HG03066 (cell line): ENCODE measurements around the gene ZSCAN32.
A peak's percentile ranks its signal among the peaks of the same experiment; 100 is the strongest.

Experiments used
- ATAC-seq: cut with Tn5 transposase; IDR thresholded peaks from one replicate; pipeline ENCODE4 v1.9.1; 2021; ENCODE audit warnings: low read depth; ENCODE audit not compliant: unreplicated experiment

ZSCAN32 gene

DNA sequence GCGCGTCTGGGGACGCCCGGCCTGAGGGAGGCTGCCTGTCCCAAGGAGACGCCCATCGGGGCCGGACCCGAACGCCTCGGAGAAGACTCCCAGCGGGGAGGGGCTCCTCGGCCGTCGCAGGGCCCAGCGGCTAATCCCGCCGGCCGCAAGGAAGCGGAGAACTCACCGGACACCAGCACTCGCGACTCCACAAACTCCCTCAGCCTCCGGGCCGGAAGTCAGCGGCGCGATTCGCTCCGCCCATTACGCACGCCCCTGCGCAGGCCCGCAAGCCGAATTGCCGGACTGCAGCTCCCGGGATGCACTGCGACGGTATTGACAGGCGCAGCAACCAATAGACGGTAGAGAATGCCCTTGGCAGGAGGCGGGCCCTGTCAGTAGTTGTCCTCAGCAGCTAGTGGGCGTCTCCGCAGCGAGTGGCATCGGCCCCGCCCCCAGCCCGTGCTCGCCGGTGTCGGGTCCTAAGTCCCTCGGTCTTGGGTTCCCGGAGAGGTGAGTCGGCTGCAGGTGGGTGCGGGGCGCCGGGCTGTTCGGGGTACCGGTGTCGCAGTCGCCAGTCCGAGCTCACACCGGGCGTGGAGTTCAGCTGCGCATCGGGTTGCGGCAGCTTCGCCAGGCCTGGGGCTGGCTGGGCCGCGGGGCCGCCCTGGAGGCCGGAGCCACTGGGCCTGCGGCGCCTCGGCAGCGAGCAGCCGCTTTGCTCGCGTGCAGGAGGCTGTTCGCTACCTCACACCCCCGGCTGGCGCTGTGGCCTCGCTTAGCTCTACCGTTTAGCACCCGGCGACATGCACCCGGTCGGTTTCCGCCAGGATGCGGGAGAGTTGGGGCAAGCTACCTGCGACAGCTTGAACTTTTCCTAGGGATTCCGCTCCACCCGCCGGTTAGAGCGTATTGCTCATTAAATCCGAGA is at the start of gene ZSCAN32, which contains the start of gene ZNF174:
Gene ZSCAN32, minus strand, starts transcription at position 226 of the 910 bp plus-strand sequence. CDS start 3,447 bp downstream, outside the sequence.
Gene ZNF174, plus strand, starts transcription at position 437 of the 910 bp plus-strand sequence. CDS start 790 bp downstream, outside the sequence.
- ATAC-seq = peak; percentile 96

DNA sequence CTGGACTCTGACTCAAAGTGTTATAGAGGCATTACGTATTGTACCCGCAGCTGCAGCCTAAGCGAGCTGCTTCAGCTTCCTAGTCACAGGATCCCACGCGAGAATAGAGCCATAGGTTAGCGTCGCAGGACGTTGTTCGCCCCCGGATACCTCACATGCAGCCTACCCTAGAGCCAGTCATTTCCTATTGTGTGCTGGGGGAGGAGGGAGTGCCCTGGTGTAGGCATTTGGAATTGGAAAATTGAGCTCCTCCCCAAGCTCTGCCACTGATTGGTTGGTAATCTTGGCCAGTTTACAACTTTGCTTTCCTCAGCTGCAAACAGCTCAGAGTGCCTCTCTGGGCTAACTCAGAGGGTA is 43.2 kb upstream of the ZSCAN32 start:
- ATAC-seq = peak; percentile 19

DNA sequence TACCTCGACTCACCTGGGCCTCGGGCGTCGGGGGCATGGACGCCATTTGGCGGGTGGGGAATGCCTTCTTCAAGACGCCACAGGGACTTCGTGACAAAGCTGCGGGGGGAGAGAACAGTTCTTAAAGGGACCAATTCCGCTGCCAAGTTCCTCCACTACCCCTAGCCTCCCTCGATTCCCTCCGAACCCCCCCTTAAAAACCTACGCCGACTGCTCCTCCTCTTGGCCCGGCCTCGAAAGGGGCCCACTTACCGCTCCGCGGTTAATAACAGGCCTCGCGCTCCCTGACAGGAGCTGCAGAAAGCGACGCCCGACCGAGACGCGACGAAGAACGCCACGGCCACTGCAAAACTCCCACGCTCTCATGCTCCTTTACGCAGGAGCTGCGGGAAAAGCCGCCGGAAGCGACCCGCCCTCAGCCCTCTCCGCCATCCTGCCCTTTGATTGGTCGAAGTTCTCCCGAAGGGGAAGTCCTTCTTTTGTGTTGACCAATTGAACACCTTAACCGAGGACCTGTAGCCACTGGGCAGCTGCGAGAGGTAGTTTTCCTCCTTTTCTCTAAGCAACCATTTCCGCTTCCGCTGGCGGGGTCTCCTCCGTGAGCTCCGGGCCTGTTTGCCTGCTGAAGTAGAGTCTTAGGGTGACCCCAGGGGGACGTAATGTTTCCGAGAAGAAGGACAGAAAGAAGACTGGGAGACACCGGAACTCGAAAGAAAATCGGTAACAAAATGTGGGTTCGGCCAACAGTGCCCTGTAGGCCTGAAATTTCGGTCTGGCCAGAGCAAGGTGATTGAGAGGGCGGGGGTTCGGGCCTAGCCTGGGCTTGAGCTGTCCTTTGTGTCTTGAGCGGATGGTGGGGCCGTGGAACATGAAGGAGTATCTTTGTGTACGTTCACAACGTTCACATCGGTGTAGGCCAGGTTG is 42.6 kb upstream of the ZSCAN32 start, which contains the start of the genes NAA60 and ZNF597:
Gene NAA60, plus strand, starts transcription at position 573 of the 924 bp plus-strand sequence. CDS start 32,548 bp downstream, outside the sequence.
Gene ZNF597, minus strand, starts transcription at position 397 of the 924 bp plus-strand sequence. Its CDS starts 351 bp downstream, at position 46.
- ATAC-seq = peak; percentile 91

DNA sequence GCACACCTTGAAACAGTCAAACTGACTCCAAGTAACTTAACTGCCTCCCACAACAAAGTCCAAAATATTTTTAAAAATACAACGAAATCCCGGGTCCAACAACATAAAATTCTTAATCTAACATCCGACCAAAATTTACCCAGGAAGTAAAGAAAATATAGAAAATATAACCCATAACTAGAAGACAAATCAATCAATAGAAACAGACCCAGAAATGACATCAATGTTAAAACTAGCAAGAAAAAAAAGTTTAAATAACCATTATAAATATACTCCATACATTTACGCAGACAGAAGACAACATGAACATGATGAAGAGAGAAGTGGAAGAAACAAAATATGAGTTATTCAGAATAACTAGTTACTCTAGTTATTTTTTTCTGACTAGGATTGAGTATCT is 38.8 kb upstream of the ZSCAN32 start:
- no peak for ATAC-seq

DNA sequence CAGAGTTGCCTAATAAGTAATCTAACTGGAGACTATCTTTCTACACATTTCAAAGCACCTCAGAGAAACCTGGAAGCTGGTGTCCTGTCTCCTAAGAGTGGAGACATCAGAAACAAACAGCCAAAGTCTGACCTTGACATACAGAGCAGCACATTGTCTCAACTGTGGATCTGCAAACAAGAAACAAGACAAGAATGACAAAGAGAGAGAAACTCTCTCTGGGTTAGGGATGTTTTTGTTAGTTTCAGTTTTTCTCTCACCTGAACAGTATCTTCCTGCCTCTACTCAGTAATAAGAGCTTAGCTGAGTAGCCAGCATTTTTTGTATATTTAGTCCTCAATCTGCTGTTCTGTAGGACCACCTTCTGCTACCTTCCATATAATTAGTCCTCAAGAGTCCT is 33.6 kb upstream of the ZSCAN32 start:
- ATAC-seq = no peak

DNA sequence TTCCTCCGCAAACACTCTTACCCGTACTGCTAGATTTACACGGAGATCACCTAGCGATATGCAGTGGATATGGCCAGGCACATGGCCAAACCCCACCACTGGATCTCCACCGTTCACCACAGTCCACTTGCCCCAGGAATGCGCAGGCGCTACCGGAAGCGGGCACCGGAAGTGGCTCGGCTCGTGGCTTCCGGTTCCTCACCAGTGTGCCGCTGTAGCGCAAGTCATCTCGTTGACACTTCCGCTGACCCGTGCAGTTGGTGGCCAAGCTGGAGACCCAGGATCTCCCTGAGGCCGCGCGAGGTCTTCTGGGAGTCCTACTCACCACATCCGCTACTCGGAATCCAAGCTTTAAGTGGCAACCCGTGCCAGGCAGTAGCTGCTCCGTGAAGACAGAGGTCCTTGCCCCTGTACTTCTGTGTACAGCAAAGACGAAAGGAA is 31.0 kb upstream of the ZSCAN32 start:
- no peak for ATAC-seq

DNA sequence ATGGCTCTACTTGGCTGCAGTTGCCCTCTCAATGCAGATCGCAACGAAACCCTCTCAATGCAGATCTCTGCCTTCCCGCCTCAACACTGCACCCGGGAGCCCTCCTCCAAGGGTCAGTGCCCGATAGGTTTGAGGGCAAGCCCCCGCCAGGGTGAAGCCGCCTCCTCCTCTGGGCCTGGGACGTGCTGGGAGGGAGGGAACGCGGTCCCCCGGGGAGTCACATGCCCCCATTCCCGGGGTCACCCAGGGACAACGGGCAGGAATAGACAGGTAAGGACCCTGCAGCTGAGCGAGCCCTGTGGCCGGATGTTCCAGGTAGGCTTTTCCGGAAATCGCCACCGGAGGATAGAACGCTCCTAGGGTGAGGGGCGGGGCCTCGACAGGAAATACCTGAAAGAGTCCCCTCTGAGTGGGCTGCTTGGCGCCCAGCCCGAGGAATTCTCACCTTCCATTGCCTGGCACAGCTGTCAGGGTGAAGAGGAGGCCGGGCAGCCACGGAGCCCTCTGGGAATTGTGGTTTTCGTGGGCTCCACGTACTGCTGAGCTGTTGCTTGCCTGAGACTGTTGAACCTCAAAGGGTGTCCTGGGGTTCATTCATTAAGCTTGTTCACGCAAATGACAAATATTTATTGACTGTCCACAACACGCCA is 13.1 kb upstream of the ZSCAN32 start:
- ATAC-seq = no peak

DNA sequence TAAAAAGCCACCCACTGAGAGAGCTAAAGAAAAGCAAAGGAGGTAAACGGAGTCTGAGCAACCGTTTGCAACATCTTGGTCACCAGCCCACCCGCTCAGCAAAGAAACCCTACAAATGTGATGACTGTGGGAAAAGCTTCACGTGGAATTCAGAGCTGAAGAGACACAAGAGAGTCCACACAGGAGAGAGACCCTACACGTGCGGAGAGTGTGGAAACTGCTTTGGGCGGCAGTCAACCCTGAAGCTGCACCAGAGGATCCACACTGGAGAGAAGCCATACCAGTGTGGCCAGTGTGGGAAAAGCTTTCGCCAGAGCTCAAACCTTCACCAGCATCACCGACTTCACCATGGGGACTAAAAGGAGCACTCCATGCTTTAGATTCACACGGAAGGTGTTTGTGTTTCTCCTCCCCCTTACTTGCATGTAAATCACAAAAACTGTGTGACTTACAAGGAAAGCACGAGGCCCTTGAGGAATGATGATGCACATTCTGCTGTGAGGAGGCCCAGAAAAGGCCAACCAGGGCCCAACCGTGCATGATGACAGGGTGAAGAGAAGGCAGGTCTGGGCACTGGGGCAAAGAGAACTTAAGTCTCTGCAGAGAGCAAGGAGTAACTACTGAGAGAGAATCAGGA is 7.9 kb upstream of the ZSCAN32 start:
- ATAC-seq = no peak

DNA sequence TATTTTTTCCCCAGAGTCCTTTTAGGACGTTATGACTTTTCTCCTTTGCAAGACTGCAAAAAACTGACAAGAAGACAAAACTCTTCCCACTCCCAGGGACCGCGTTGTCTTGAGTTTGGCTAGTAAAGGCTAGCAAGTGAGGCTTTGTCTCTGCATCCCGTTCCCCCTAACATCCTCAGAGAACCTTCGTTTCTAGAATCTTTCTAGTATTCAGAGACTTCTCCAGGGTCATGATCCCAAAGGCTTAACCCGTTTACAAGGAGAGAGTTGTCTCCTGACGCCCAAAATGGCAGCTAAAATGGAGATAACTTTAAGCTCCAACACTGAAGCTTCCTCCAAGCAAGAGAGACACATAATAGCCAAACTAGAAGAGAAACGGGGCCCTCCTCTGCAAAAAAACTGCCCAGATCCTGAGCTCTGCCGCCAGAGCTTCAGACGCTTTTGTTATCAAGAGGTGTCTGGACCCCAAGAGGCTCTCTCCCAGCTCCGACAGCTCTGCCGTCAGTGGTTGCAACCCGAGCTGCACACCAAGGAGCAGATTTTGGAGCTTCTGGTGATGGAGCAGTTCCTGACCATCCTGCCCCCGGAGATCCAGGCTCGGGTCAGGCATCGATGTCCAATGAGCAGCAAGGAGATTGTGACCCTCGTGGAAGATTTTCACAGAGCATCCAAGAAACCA is 1.1 kb upstream of the ZSCAN32 start:
- no peak for ATAC-seq

DNA sequence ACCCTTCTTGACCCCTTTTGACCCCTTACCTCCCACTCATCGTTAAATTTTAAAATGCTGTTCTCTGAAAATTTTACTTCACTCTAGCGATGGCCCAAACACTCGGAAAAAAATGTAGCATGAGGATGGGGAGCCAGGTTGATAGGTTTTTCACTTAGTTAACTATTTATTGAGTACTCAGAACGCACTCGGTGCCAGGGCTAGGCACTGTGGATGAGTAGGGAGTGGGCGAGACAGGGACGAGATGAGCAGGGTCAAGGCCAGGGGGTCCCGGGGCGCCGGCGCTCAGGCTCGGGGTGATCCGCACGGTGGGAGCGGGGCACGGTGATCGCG is 392 bp downstream of the ZSCAN32 start:
- peak; percentile 23 for ATAC-seq

DNA sequence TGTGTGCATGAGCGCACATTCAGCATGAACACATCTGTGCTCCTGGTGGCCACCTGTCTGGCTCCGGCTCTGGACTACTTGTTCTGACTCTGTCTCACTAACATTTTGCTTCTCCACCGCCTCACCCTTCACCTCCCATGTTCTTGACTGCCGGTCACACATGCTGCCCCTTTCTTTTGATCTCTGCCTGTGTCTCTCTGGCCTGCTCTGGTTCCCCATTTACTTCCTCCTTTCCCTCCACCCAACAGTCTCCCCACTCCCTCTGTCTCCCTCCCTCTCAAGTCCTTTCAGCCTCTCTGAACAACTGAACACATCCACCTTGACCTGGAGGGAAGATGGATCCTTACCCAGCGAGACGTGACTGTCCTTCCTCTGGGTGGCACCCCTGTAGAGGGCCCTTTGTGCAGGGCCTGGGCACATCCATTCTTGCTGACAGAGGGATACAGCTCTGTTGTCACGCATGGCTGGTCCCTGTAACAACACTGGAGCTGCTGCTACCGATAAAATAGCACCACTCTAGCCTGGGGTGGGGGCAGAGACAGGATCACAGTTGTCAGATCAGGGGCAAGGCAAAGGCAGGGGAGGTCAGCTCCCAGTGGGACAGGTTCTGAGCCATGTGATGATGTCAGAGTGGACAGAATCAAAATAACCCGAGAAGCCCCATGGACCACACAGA is 11.0 kb downstream of the ZSCAN32 start:
- no peak for ATAC-seq

DNA sequence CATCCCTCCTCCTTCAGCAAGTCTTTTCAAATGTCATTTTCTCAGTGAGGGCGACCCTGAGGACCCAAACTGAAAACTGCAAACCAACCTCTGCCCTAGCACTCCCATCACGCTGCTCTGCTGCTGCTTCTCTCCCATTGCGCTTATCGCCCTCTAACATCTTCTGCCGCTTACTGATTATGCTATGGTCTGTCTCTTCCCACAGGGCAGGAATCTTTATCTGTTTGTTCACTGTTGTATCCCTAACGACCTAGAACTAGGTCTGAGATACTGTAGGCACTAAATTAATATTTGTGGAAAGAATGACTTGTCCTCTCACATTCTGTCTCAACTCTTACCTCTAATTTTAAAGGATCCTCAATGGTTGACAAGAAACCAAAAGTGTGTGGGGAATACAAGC is 12.5 kb downstream of the ZSCAN32 start:
- ATAC-seq = no peak

DNA sequence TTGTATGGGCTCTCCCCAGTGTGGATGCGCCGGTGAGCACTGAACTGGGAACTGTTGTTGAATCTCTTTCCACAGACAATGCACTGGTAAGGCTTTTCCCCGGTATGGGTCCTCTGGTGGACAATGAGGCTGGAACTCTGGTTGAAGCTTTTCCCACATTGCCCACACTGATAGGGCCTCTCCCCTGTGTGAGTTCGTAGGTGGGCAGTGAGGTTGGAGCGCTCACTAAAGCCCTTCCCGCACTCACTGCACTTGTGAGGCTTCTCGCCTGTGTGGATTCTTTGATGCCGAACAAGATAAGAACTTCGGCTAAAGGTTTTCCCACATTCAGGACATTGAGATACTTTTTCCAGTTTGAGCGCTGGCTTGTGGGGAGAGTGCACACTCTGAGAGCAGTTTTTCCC is 17.8 kb downstream of the ZSCAN32 start:
- ATAC-seq = no peak

DNA sequence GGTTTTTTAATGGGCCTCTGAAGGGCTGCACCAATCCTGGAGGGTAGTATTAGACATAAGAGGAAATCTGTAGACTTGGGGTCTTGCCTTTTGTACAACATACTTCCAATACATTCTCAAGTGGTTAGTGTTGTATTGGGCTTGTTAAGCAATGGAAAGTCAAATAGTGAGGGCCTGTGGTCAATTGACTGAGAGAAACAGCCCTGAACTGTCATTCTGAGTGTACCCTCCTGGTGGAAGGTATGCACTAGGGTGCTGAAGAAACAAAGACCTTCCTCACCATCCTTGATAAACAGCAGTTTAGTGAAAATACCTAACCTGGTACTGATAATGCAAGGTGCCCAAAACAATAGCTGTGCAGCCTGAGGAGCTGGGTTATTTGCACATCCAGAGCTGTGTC is 22.9 kb downstream of the ZSCAN32 start:
- ATAC-seq = no peak

DNA sequence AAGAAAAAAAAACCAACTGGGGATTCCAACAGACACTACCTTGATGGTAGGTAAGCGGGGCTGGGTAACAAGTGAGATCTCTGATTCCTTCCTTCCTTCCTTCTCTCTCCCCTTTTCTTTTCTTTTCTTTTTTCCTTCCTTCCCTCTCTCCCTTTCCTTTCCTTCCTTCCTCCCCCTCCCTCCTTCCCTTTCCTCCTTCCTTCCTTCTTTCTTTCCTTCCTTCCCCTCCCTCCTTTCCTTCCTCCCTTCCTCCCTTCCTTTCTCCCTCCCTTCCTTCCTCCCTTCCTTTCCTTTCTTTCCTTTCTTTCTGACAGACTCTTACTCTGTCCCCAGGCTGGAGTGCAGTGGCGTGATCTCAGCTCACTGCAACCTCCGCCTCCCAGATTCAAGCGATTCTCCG is 25.1 kb downstream of the ZSCAN32 start:
- ATAC-seq = no peak

DNA sequence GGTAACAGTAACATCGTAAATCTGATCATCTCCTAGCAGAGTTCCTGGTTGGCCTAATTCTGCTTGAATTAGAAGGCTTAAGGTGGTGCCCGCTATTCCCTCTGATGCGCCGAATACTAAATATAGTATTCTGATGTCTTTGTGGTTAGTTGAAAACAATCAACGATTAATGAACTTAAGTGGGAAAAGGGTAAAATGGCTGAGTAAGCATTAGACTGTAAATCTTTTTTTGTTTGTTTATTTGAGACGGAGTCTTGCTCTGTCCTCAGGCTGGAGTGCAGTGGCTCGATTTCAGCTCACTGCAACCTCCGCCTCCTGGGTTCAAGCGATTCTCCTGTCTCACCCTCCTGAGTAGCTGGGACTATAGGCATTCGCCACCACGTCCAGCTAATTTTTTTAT is 31.7 kb downstream of the ZSCAN32 start:
- no peak for ATAC-seq

DNA sequence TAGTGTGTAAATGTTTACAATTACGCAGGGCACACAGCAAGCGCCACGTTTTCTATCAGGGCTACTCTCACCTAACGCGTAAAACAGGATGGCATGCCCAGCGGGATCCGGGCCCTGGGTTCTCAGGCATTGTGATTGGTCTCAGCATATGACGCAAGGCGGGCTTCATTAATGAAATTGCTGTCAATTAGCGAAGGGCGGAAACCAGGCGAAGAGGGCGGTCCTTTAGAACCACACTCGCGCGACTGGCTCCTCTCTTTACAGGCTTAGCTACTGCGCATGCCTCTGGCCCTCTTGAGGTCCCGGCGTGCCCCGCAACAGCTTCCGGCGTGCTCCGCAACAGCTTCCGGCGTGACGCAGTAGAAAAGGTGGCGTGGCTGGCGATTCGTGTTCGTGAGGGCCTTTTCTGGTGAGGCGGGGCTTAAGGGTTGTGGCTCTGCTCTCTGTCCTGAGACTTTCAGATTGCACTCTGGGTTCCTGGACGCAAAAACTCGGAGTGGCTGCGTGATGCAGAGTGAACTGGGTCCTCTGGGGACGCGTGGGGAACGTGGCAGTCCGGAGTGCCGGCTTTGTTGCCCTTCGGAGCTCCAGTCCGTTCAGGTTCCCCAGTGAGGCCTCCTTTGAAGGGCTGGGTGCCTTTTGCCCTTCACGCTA is 35.9 kb downstream of the ZSCAN32 start:
- ATAC-seq = no peak

DNA sequence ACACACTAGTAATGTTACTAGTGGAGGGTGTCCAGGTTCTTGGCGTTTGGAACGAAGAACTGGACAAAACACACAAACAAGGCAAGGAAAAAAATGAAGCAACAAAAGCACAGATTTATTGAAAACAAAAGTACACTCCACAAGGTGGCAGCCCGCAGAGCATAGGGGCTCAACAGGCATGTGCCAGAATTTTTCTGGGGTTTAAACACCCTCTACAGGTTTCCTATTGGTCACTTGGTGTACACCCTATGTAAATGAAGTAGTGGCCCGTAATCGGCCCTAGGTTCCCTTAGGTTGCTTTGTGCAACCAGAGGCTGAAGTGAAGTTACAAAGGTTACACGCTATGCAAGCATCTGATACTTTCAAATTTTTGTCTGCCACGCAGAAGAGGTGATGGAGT is 37.0 kb downstream of the ZSCAN32 start:
- ATAC-seq = no peak
